Keratinocyte (primary cell): ENCODE measurements around the gene SDC3. TPM values are rescaled to one million over a fixed set of nuclear protein-coding genes. Genes with fewer than 3 reads are reported as not detected.
A peak's percentile ranks its signal among the peaks of the same experiment; 100 is the strongest.

Source experiments
- DNase-seq: peaks from one replicate; pipeline ENCODE4 v3.0.0-alpha.2; 2011; ENCODE audit warnings: low read depth, missing footprints, low spot score
- FAIRE-seq: peaks from 2 replicates; lab custom pipeline; 2011; peaks lifted over from hg19 to GRCh38; lab: Jason Lieb, UNC
- H2AFZ ChIP-seq: 2 replicates; pipeline ENCODE4 v1.6.0; 2012; ENCODE audit warnings: low read length, control low read depth, inconsistent platforms; ENCODE audit not compliant: control insufficient read depth
- H3K27ac ChIP-seq: 2 replicates; pipeline ENCODE4 v1.5.1; 2011; ENCODE audit warnings: low read length; ENCODE audit not compliant: control insufficient read depth, insufficient read depth
- H3K27me3 ChIP-seq: 3 replicates; pipeline ENCODE4 v1.6.0; 2011; ENCODE audit warnings: low read length; ENCODE audit not compliant: control insufficient read depth, insufficient read depth; ENCODE audit errors: extremely low read depth
- H3K36me3 ChIP-seq, 2 experiments: 2 replicates in 1 of 2; 3 replicates in 1 of 2; pipeline ENCODE4 v1.5.1; 2011; ENCODE audit warnings: low read length in 2 of 2, mild to moderate bottlenecking in 1 of 2; ENCODE audit not compliant: control insufficient read depth in 2 of 2, insufficient read depth in 2 of 2; ENCODE audit errors: extremely low read depth in 1 of 2
- H3K4me1 ChIP-seq: 3 replicates; pipeline ENCODE4 v1.5.1; 2011; ENCODE audit warnings: low read length; ENCODE audit not compliant: control insufficient read depth, insufficient read depth; ENCODE audit errors: extremely low read depth
- H3K4me2 ChIP-seq: 3 replicates; pipeline ENCODE4 v1.6.0; 2011; ENCODE audit warnings: low read depth, low read length; ENCODE audit not compliant: control insufficient read depth, insufficient read depth; ENCODE audit errors: extremely low read depth
- H3K4me3 ChIP-seq, 3 experiments: fragments of 200-600 bp in 1 of 3; sonication (generic) in 1 of 3; 2 replicates in 2 of 3; 3 replicates in 1 of 3; pipeline ENCODE4 v1.5.1; 2011 to 2016; ENCODE audit warnings: low read length in 3 of 3, mild to moderate bottlenecking in 3 of 3, control low read depth in 2 of 3, inconsistent platforms in 1 of 3, low read depth in 1 of 3, mixed read lengths in 1 of 3, mixed run types in 1 of 3, moderate library complexity in 1 of 3; ENCODE audit not compliant: control insufficient read depth in 2 of 3, insufficient read depth in 2 of 3; ENCODE audit errors: extremely low read depth in 1 of 3
- H3K79me2 ChIP-seq: 2 replicates; pipeline ENCODE4 v1.6.0; 2012; ENCODE audit warnings: low read length; ENCODE audit not compliant: control insufficient read depth, insufficient read depth
- H3K9ac ChIP-seq: 3 replicates; pipeline ENCODE4 v1.6.0; 2011; ENCODE audit warnings: low read length; ENCODE audit not compliant: control insufficient read depth, insufficient read depth; ENCODE audit errors: extremely low read depth
- H3K9me1 ChIP-seq: 3 replicates; pipeline ENCODE4 v1.6.0; 2011; ENCODE audit warnings: low read length; ENCODE audit not compliant: control insufficient read depth, insufficient read depth; ENCODE audit errors: extremely low read depth
- H3K9me3 ChIP-seq: 2 replicates; pipeline ENCODE4 v1.5.1; 2012; ENCODE audit warnings: low read depth, low read length; ENCODE audit not compliant: control insufficient read depth
- H4K20me1 ChIP-seq: 3 replicates; pipeline ENCODE4 v1.6.0; 2011; ENCODE audit warnings: low read length; ENCODE audit not compliant: control insufficient read depth, insufficient read depth; ENCODE audit errors: extremely low read depth
- EZH2 ChIP-seq: IDR thresholded peaks from one replicate; pipeline ENCODE4 v1.6.1; 2012; ENCODE audit warnings: inconsistent platforms, mild to moderate bottlenecking, low read length, moderate library complexity
- dilution Hi-C: fragments of 300-500 bp; cut with MboI; formaldehyde crosslinking; loops from one replicate; pipeline ENCODE4 v1.7.0; 2020; ENCODE audit warnings: low sequenced_read_pairs; ENCODE audit not compliant: extremely low pct_ligation_motif_present
- polyA plus RNA-seq, 5 experiments: library from polyadenylated mRNA; depleted of rRNA in 3 of 5; stranded (reverse) in 3 of 5; stranded (forward) in 1 of 5; unstranded in 1 of 5; fragments of >200 nt; gene quantifications; 1 replicate in 1 of 5; 2 replicates in 3 of 5; 3 replicates in 1 of 5; pipeline versions ENCODE4 v1.2.1 to v1.2.3, GENCODE V29; 2011 to 2012; ENCODE audit warnings: missing spikeins in 2 of 5, low read depth in 1 of 5, low replicate concordance in 1 of 5
- TF ChIP-seq, protein P1 (sequence below), 3 experiments: IDR thresholded peaks in 1 of 3; conservative IDR thresholded peaks in 1 of 3; optimal IDR thresholded peaks in 1 of 3; 2 replicates in 2 of 3; 3 replicates in 1 of 3; pipeline versions ENCODE3 to v1.5.1; 2011; ENCODE audit warnings: low read length in 3 of 3, mild to moderate bottlenecking in 3 of 3, moderate library complexity in 2 of 3, control low read depth in 1 of 3, inconsistent platforms in 1 of 3; ENCODE audit not compliant: insufficient read depth in 2 of 3; ENCODE audit errors: extremely low read depth in 1 of 3

Gene SDC3
- polyA plus RNA-seq, 1 donor (not counting 4 experiments of a cell fraction or from before 2014, with no cell fraction given), result 8.8 TPM

- H3K4me1 ChIP-seq, result peaks cover 2% of the 10 kb centered on the region
- no peaks in the 10 kb centered on the region for H3K9me1 ChIP-seq
- no peak overlapping the region for H2AFZ ChIP-seq
- H3K4me3 ChIP-seq, result no peak overlapping the region
- H4K20me1 ChIP-seq, result no peaks in the 10 kb centered on the region
- no peak for DNase-seq
- no peak overlapping the region for H3K4me2 ChIP-seq
- H3K79me2 ChIP-seq, result no peaks in the 10 kb centered on the region
- FAIRE-seq, result no peak
- H3K27me3 ChIP-seq, result peaks cover 36% of the 10 kb centered on the region
- H3K9me3 ChIP-seq, result no peaks in the 10 kb centered on the region
- no peak overlapping the region for H3K9ac ChIP-seq
- TF ChIP-seq EZH2, result no peak
- TF ChIP-seq, protein P1, sequence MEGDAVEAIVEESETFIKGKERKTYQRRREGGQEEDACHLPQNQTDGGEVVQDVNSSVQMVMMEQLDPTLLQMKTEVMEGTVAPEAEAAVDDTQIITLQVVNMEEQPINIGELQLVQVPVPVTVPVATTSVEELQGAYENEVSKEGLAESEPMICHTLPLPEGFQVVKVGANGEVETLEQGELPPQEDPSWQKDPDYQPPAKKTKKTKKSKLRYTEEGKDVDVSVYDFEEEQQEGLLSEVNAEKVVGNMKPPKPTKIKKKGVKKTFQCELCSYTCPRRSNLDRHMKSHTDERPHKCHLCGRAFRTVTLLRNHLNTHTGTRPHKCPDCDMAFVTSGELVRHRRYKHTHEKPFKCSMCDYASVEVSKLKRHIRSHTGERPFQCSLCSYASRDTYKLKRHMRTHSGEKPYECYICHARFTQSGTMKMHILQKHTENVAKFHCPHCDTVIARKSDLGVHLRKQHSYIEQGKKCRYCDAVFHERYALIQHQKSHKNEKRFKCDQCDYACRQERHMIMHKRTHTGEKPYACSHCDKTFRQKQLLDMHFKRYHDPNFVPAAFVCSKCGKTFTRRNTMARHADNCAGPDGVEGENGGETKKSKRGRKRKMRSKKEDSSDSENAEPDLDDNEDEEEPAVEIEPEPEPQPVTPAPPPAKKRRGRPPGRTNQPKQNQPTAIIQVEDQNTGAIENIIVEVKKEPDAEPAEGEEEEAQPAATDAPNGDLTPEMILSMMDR (optimal IDR thresholded peaks at IDR 0.05 in 1 of 3, IDR thresholded peaks at IDR 0.05 in 1 of 3, conservative IDR thresholded peaks at IDR 0.05 in 1 of 3; ENCODE audit: extremely low read depth in 1 of 3, insufficient read depth in 2 of 3, low read length in 3 of 3), result no peak
- H3K27ac ChIP-seq, result no peak overlapping the region
- H3K36me3 ChIP-seq, result no peaks in the 10 kb centered on the region
- dilution Hi-C loops, result no loop called here
Observed at GRCh38 chr1:30829889-30830288, 78.7 kb downstream of the SDC3 start.

DNA sequence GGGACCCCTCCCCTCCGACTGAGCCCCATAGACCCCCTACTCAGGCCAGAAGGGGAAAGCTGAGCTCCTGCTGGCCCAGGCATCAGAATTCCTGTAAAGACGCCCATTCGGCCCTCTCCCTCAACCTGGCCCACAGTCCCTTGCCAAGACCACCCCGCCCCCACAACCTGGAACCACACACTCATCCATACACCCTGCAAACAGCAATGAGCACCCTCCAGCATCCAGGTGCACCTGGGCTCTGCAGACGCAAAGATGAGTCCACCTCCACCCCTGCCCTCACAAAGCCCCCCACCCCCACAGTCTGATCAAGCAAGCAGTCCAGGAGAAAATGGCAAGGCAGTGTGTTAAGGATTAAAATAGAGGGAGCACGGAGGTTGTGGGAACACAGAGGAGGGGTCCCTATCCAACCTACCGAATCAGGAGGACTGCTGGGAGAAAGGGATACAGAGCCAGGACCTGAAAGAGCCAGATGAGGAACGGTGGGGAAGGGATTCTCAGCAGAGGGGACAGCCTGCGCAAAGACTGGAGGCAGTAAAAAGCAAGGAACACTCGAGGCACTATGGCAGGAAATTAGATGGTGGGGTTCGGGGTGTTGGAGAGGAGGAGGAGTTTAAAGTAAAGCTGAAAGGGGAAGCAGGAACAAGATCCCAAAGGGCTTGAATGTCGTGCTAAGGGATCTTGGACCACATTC lies 83.7 kb downstream of the SDC3 start:
- no peak overlapping the region for H2AFZ ChIP-seq

More for the DNA sequence above, 83.7 kb downstream of the SDC3 start:
- FAIRE-seq, result no peak
- Histone ChIP-seq H3K4me3 (no peak overlapping the region), H3K4me1 (peaks cover 15% of the 10 kb centered on the region), H3K79me2 (no peaks in the 10 kb centered on the region), H3K27ac (no peak overlapping the region), H3K27me3 (peaks cover 49% of the 10 kb centered on the region), H4K20me1 (peaks cover 6% of the 10 kb centered on the region), H3K4me2 (peak overlapping the region; percentile 79), H3K36me3 (no peaks in the 10 kb centered on the region), H3K9me3 (no peaks in the 10 kb centered on the region), H3K9me1 (no peaks in the 10 kb centered on the region), H3K9ac (no peak overlapping the region)
- DNase-seq, result no peak
- TF ChIP-seq EZH2, result peak; percentile 53
- TF ChIP-seq, protein P1 (optimal IDR thresholded peaks at IDR 0.05 in 1 of 3, IDR thresholded peaks at IDR 0.05 in 1 of 3, conservative IDR thresholded peaks at IDR 0.05 in 1 of 3; ENCODE audit: extremely low read depth in 1 of 3, insufficient read depth in 2 of 3, low read length in 3 of 3), result no peak
- dilution Hi-C loops, result loop anchor here (25.0 kb wide), 1 partner anchor 87 kb away; the partner anchor contains the start of gene SDC3
